ENCODE results near the gene ANGEL2.
"Not testable (repeated sequence)": the region's sequence is repeated elsewhere in the genome, so short reads cannot be mapped to it uniquely, and the experiment has no call there.

The ANGEL2 gene, protein sequence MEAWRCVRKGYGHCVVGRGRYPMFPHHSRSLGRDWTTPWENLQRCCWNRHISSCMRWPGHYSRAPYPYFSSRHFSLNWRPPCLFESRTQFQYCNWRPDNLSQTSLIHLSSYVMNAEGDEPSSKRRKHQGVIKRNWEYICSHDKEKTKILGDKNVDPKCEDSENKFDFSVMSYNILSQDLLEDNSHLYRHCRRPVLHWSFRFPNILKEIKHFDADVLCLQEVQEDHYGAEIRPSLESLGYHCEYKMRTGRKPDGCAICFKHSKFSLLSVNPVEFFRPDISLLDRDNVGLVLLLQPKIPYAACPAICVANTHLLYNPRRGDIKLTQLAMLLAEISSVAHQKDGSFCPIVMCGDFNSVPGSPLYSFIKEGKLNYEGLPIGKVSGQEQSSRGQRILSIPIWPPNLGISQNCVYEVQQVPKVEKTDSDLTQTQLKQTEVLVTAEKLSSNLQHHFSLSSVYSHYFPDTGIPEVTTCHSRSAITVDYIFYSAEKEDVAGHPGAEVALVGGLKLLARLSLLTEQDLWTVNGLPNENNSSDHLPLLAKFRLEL

DNA sequence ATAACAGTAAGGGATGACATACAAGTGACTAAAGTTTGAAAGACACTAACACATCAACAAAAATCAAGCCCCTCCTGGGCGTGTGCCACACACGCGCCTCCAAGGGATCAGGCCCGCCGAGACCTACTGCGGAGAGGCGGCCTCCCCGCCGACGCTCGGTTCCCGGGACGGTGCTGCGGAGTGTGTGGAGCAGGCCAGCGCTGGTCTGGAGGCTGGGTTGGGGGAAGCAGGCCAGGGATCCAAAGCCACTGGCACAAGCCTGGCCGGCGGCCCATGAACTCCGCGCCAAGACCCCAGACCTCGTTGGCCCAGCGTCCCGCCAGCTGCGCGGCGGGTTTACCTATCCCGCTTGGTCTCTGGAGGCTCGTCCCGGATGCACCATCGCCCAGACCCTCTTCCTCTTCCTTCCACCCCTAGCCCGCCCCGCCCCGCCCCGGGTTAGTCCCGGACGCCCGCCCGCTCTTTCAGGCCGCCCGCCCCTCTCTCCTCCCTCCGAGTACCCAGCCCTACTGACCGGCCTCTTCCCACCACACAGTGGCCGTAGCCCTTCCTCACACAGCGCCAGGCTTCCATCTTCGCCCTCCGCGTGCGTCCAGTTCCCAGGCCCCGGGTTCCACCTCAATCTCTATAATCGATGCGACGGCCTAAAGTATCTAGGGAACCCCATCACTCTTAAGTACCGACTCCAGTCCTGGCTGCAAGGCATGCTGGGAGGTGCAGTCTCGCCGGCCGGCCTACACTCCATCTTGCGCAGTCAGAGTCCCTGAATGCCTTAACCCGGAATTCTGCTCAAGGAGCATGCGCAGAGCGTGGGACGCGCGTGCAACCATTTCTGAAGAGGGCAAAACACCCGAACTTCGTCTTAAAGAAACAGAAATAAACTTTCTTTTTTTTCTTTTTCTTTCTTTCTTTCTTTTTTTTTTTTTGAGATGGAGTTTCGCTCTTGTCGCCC, at the start of gene ANGEL2:
TSS of gene ANGEL2 (minus strand) at position 769 of the 952 bp plus-strand sequence. CDS start at position 573, 196 bp downstream.
- peak; percentile 83 for DNase-seq

GRCh38 chr1:213061263-213061662, 45.6 kb upstream of the ANGEL2 start:
- DNase-seq: no peak

DNA sequence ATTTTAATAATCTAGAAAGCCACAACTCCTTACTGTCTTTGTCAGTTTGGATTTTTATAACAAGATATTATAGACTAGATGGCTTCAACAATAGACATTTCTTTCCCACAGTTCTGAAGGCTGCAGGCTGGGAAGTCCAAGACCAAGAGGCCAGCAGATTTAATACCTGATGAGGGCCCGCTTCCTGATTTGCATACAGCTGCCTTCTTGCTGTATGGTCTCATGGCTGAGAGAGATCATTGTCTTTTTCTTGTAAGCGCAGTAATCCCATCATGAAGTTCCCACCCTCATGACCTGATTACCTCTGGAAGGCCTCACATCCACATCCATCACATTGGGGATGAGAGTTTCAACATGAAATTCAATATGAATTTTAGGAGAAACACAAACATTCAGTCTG, 45.2 kb upstream of the ANGEL2 start:
- DNase-seq: no peak

- DNase-seq: no peak
Measured at GRCh38 chr1:213057264-213058059, 41.8 kb upstream of the ANGEL2 start.

DNA sequence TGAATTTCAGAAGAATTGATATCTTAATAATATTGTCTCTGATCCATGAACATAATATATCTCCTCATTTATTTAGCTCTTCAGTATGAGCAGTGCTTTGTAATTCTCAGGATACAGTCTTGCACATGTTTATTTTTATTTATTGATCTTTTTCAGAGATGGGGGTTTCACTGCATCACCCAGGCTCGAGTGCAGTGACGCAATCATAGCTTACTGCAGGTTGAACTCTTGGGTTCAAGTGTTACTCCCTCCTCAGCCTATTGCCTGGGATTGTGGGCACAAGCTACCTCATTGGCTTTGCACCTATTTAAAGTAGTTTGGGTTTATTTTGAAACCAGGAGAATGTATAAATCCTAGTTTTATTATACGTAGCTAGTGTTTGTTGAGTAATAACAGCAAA, 40.1 kb upstream of the ANGEL2 start:
- DNase-seq: no peak

DNA sequence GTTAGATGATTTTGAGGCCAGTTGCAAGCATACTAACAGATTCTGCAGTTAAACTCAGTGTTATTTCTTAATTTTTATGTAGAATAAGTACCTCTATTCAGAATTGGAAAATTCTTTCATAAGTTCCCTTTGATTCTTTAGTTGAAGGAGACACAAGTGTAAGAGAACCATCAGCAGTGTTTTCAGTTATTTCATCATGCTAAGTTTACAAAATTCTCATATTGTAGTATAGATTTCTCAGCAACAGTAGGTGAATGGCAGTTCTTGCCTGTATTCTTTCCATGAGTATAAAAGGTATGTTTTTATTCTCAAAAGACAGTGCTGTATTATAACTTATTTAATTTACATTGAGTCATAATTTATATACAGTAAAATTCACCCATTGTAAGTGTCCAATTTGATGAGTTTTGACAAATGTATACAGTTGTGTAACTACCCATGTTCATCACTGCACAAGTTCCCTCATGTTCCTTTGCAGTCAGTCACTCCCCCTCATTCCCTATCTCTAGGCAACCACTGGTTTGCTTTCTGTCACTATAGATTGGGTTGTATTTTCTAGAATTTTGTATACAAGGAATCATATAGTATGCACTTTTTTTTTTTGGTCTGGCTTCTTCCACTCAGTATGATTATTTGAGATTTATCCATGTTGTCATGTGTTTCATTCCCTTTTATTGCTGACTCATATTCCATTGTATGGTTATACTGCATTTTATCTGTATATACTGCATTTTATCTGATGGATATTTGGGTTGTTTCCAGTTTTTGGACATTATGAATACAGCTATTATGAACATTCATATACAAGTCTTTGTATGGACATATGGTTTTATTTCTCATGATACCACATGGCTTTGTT, 39.3 kb upstream of the ANGEL2 start:
- DNase-seq: no peak

- no peak for DNase-seq
Measured at GRCh38 chr1:213054142-213054541, 38.5 kb upstream of the ANGEL2 start.

- DNase-seq: no peak
Measured at GRCh38 chr1:213053455-213053854, 37.8 kb upstream of the ANGEL2 start.

DNA sequence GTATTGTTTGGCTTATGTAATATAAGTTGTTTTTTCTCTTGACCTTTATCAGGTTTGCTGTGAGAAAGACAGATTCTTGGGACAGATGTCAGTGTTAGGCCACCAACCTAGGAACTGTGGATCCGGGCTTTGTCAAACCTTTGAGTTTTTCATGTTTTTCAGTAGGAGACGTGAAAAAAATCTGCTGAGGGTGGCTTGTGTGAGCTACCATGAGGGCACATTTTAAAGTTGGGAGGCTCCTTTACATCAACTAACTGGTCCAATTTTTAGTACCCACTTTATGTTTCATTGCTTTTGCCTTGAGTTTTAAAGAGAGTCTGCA, 36.2 kb upstream of the ANGEL2 start:
- no peak for DNase-seq

- peak; percentile 67 for DNase-seq
Measured at GRCh38 chr1:213051127-213051880, 35.6 kb upstream of the ANGEL2 start, which contains the start of gene RPS6KC1. RPS6KC1 (plus strand) TSS chr1:213051241; CDS start chr1:213051405, 164 bp downstream.

- no peak for DNase-seq
Measured at GRCh38 chr1:213050745-213051126, 35.1 kb upstream of the ANGEL2 start.

GRCh38 chr1:213049232-213049631, 33.6 kb upstream of the ANGEL2 start:
- no peak for DNase-seq

GRCh38 chr1:213045321-213046226, 29.9 kb upstream of the ANGEL2 start:
- not testable (repeated sequence) for DNase-seq

DNA sequence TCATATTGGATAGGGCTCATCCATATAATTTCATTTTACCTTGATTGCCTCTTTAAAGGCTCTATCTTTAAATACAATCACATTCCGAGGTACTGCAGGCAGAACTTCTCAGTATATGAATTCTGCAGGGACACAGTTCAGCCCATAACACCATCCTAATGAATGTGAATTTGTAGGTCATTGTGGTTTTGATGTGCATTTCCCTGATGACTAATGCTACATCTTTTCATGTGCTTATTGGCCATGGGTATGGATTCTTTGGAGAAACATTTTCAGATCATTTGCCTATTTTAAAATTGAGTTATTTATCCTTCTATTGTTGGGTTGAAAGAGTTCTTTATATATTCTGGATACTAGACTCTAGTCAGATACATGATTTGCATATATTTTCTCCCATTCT, 25.8 kb upstream of the ANGEL2 start:
- no peak for DNase-seq

DNA sequence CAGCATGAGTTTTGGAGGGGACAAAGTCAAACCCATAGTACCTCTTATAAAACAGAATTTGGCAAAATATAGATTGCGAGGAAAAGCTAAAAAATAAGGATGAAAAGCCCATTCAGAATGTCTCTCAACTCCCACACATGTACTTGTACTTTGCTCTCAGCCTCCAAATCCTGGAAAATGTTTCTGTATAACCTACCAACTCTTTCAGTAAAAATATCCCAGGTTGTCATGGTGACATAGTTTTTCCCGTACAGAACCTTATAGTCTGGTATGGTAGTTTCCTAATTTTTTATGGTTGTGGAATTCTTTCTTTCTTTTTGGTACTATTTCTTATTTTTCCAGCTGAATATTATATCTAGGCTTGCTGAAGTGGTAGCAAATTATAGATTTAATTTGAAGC, 19.9 kb upstream of the ANGEL2 start:
- no peak for DNase-seq

- DNase-seq: no peak
Measured at GRCh38 chr1:213034713-213035112, 19.0 kb upstream of the ANGEL2 start.

DNA sequence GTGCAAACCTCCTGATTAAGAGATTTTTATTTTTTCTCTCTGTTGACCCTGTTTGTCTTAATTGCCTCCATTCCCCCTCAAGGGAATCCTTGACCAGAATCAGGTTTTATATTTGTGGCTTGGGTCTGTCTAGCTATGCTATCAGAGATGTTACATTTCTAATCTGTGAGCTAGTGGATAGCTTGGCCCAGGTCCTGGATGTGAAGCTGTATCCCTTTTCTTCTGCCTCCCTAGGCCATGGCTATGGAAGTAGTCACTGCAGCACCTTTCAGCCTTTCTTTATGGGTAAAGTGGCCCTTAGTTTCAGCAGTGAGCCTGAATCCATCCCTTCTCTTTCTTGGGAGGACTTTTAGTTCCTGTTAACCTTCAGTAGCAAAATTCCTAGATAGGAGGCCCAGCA, 17.0 kb upstream of the ANGEL2 start:
- DNase-seq: no peak

- not testable (repeated sequence) for DNase-seq
Measured at GRCh38 chr1:213027024-213027423, 11.4 kb upstream of the ANGEL2 start.

DNA sequence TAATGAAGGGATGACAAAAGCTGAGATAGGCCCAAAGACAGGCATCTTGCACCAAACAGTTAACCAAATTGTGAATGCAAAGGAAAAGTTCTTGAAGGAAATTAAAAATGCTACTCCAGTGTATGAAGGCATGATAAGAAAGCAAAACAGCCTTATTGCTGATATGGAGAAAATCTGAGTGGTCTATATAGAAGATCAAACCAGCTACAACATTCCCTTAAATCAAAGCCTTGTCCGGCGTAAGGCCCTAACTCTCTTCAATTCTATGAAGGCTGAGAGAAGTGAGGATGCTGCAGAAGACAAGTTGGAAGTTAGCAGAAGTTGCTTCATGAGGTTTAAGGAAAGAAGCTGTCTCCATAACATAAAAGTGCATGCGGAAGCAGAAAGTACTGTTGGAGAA, 4.3 kb upstream of the ANGEL2 start:
- DNase-seq: no peak

GRCh38 chr1:213019450-213019849, 3.8 kb upstream of the ANGEL2 start:
- no peak for DNase-seq
